ENCODE data around the gene AHRR. TPM values are rescaled to one million over a fixed set of nuclear protein-coding genes. Genes with fewer than 3 reads are reported as not detected.

Gene AHRR
- total RNA-seq, 1 experiment from 2014 or later: 2.2 TPM

DNA sequence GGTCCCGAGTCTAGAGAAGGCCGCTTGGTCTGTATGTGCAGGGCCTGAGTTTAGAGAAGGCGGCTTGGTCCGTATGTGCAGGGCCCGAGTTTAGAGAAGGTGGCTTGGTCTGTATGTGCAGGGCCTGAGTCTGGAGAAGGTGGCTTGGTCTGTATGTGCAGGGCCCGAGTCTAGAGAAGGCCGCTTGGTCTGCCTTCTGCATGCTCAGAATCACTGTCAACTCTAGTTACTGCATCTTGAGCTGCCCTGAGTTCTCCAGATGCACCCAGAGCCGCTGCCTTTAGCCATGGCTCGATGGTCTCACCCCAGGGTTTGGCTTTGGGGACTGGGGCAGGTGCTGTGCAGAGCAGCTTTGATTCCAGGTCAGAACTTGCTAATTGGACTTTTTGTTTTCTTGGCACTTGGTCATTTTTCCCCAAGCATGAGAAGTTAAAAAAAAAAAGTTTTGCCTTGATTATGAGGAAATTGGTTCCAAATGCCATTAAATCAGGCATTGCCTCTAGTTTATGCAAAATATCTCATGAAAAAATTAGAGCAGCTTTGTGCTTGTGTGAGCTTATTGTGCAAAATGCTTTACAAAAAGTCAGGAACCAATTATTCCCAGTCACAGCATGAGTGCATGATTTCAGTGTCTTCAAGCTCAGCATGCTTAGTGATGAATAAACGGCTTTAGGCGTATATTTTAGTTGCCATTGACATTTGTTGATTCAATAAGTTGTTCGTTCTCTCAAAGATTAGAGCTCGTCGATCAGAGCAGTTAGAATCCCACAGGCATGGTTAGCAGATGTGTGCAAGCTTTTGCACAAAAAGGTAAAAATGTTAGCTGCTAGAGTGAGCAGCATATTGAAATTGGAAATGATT is 96.0 kb downstream of the AHRR start:
- Histone ChIP-seq H2AFZ (ENCODE audit: low read length) (no peak overlapping the region), H3K18ac (ENCODE audit: insufficient read length, low read depth, low read length) (no peak overlapping the region), H4K8ac (replicated peaks; ENCODE audit: insufficient read length, low read depth, low read length) (no peak overlapping the region), H3K9me3 (ENCODE audit: control insufficient read depth, low read depth, low read length) (no peaks in the 10 kb centered on the region), H2BK20ac (ENCODE audit: low read depth, low read length, poor library complexity, severe bottlenecking) (no peak overlapping the region), H3K23ac (ENCODE audit: insufficient read length, low read depth, low read length) (no peak overlapping the region), H2BK5ac (ENCODE audit: insufficient read length, low read length) (no peak overlapping the region), H3K79me2 (ENCODE audit: insufficient read depth, low read length) (no peaks in the 10 kb centered on the region), H3K27ac (ENCODE audit: insufficient read length, low read depth, low read length) (no peak overlapping the region), H4K91ac (ENCODE audit: insufficient read length, low read depth, low read length) (no peak overlapping the region), H2BK120ac (ENCODE audit: low read depth, low read length, poor library complexity, severe bottlenecking) (no peak overlapping the region), H4K5ac (ENCODE audit: insufficient read length, low read depth, low read length) (no peak overlapping the region), H3K79me1 (ENCODE audit: insufficient read depth, low read depth, low read length, poor library complexity, severe bottlenecking) (no peaks in the 10 kb centered on the region), H3K23me2 (ENCODE audit: insufficient read length, low read depth, low read length, poor library complexity, severe bottlenecking) (no peaks in the 10 kb centered on the region), H2BK12ac (ENCODE audit: insufficient read length, low read depth, low read length) (no peak overlapping the region), H2BK15ac (ENCODE audit: low read depth, low read length) (no peak overlapping the region), H3K9ac (ENCODE audit: extremely low read depth, insufficient read length, low read length) (no peak overlapping the region), H3T11ph (ENCODE audit: low read length) (no peak overlapping the region), H3K14ac (ENCODE audit: insufficient read depth, low read length) (no peak overlapping the region), H3K4ac (ENCODE audit: low read depth, low read length) (no peak overlapping the region), H2AK5ac (ENCODE audit: insufficient read length, low read length) (no peak overlapping the region), H3K27me3 (ENCODE audit: insufficient read depth, low read length) (no peaks in the 10 kb centered on the region), H4K20me1 (ENCODE audit: control insufficient read depth, insufficient read depth, insufficient read length) (peaks cover 4% of the 10 kb centered on the region), H3K4me1 (ENCODE audit: insufficient read depth, low read length) (no peaks in the 10 kb centered on the region; the same call in 1 of the 2 replicates), H3K56ac (ENCODE audit: insufficient read length, low read depth, low read length) (no peak overlapping the region), H3K4me2 (ENCODE audit: insufficient read depth, insufficient read length, low read length) (no peak overlapping the region)
- no peak overlapping the region; a peak in 1 of 7 replicates for H3K27ac Mint-ChIP-seq
- no peak overlapping the region for H3K4me3 Mint-ChIP-seq
- no CpG with 5 or more reads among the region's 14 CpGs for WGBS (ENCODE audit: extremely low coverage, insufficient read length, low lambda C conversion rate)
- no peaks in the 10 kb centered on the region for H3K9me3 Mint-ChIP-seq
- peaks cover 5% of the 10 kb centered on the region for H3K27me3 Mint-ChIP-seq (ENCODE audit: low read depth)
- peaks cover 17 to 22% of the 10 kb centered on the region in 2 experiments for H3K4me1 Mint-ChIP-seq
- TF ChIP-seq, protein P1, sequence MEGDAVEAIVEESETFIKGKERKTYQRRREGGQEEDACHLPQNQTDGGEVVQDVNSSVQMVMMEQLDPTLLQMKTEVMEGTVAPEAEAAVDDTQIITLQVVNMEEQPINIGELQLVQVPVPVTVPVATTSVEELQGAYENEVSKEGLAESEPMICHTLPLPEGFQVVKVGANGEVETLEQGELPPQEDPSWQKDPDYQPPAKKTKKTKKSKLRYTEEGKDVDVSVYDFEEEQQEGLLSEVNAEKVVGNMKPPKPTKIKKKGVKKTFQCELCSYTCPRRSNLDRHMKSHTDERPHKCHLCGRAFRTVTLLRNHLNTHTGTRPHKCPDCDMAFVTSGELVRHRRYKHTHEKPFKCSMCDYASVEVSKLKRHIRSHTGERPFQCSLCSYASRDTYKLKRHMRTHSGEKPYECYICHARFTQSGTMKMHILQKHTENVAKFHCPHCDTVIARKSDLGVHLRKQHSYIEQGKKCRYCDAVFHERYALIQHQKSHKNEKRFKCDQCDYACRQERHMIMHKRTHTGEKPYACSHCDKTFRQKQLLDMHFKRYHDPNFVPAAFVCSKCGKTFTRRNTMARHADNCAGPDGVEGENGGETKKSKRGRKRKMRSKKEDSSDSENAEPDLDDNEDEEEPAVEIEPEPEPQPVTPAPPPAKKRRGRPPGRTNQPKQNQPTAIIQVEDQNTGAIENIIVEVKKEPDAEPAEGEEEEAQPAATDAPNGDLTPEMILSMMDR (conservative IDR thresholded peaks at IDR 0.05): no peak
- no peaks in the 10 kb centered on the region for H3K36me3 Mint-ChIP-seq (ENCODE audit: insufficient read depth in 1 of 3, low read depth in 3 of 3)
- DNase-seq: no peak
